RWPE1 (cell line): Measurements from ENCODE around the gene HINFP.

Source experiments
- CTCF ChIA-PET: fragments of 350-600 bp; sonication (Branson Sonifier 250); formaldehyde crosslinking; extraction: SDS; loops from one replicate; lab custom pipeline; 2021; lab: Yijun Ruan, JAX
- POLR2A ChIA-PET: fragments of 400-600 bp; formaldehyde crosslinking; extraction: SDS; loops from one replicate; lab custom pipeline; 2020; ENCODE audit warnings: antibody characterized with exemption; ENCODE audit not compliant: low non-redundant PET; lab: Yijun Ruan, JAX
- DNase-seq: peaks from one replicate; pipeline ENCODE4 v3.0.0; 2012; ENCODE audit warnings: low spot score
- H3K27ac ChIP-seq: fragments of 450-650 bp; 2 replicates; pipeline ENCODE4 v1.5.1; 2017
- TF ChIP-seq, protein P1 (sequence below): fragments of 450-650 bp; conservative IDR thresholded peaks from 2 replicates; pipeline ENCODE4 v1.5.1; 2017; ENCODE audit warnings: low read depth, mild to moderate bottlenecking

Gene HINFP

GRCh38 chr11:119110439-119110838 is 10.9 kb upstream of the HINFP start:
- CTCF ChIA-PET: no interaction called here
- H3K27ac ChIP-seq: peak overlapping the region; percentile 15; the same call in 1 of the 2 replicates
- TF ChIP-seq, protein P1, sequence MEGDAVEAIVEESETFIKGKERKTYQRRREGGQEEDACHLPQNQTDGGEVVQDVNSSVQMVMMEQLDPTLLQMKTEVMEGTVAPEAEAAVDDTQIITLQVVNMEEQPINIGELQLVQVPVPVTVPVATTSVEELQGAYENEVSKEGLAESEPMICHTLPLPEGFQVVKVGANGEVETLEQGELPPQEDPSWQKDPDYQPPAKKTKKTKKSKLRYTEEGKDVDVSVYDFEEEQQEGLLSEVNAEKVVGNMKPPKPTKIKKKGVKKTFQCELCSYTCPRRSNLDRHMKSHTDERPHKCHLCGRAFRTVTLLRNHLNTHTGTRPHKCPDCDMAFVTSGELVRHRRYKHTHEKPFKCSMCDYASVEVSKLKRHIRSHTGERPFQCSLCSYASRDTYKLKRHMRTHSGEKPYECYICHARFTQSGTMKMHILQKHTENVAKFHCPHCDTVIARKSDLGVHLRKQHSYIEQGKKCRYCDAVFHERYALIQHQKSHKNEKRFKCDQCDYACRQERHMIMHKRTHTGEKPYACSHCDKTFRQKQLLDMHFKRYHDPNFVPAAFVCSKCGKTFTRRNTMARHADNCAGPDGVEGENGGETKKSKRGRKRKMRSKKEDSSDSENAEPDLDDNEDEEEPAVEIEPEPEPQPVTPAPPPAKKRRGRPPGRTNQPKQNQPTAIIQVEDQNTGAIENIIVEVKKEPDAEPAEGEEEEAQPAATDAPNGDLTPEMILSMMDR: no peak
- DNase-seq: no peak
- POLR2A ChIA-PET: no interaction called here

DNA sequence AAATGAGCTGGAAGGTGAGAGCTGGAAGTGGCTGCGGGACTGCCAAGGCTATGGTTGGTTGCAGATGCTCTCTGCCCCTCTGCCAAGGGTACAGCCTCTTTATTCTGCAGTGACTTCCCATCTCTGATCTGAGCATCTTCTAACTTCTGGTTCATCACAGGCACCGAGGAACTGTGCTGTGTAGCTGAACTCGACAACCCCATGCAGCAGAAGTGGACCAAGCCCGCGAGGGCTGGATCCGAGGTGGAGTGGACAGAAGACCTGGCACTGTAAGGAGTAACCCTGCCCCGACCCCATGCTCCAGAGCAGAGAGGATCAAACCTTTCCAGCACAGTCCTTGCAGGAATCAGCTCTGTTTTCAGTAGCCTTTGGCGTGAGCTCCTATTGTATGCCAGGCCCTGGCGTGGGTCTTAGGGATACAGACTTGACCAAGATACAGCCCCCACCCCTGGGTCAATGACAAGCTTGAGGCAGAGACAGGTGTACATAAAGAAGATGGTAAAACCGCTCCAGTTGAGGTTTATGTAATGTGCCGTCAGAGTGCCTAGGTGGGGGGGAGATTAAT is 9.9 kb upstream of the HINFP start:
- CTCF ChIA-PET: no interaction called here
- TF ChIP-seq, protein P1: no peak
- POLR2A ChIA-PET: interaction anchor here (0.6 kb wide), 1 partner anchor 109 kb away, joined by 6 read pairs; no protein-coding TSS in a partner anchor
- no peak for DNase-seq
- no peak overlapping the region for H3K27ac ChIP-seq

DNA sequence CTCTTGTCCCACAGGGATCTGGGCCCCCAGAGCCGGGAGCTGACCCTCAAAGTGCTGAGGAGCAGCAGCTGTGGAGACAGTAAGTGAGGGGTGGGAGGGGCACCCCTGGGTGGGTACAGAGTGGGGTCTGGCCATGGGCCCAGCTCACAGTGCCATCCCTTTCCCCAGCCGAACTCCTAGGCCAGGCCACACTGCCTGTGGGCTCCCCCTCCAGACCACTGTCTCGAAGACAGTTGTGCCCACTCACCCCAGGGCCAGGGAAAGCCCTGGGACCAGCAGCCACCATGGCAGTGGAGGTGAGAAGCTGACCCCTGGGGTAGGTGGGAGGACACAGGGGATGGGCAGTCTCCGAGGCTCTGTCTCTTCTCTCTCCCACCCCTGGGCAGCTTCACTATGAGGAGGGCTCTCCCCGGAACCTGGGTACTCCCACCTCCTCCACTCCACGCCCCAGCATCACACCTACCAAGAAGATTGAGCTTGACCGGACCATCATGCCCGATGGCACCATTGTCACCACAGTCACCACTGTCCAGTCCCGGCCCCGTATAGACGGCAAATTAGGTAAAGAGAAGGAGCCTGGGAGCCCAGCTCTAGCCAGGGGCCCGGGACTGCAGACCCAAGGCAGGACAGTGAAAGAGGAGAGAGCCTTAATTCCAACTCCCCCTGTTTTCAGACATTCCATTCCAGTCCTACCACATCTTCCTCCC is 8.9 kb upstream of the HINFP start:
- no peak for DNase-seq
- POLR2A ChIA-PET: no interaction called here
- CTCF ChIA-PET: interaction anchor here (0.6 kb wide), 1 partner anchor 154 kb away, joined by 3 read pairs; no protein-coding TSS in a partner anchor
- H3K27ac ChIP-seq: peak overlapping the region; percentile 5; the same call in 1 of the 2 replicates
- TF ChIP-seq, protein P1: no peak

- ChIA-PET CTCF (interaction anchor here (0.6 kb wide), 1 partner anchor 58 kb away, joined by 3 read pairs; no protein-coding TSS in a partner anchor), POLR2A (no interaction called here)
- TF ChIP-seq, protein P1: no peak
- peak overlapping the region; percentile 5; the same call in 1 of the 2 replicates for H3K27ac ChIP-seq
- no peak for DNase-seq
These were observed 7.7 kb upstream of the HINFP start for GRCh38 chr11:119113716-119114115.

- ChIA-PET POLR2A (no interaction called here), CTCF (no interaction called here)
- DNase-seq: no peak
- H3K27ac ChIP-seq: no peak overlapping the region
- TF ChIP-seq, protein P1: no peak
These were observed 7.0 kb upstream of the HINFP start for GRCh38 chr11:119114351-119114750.

DNA sequence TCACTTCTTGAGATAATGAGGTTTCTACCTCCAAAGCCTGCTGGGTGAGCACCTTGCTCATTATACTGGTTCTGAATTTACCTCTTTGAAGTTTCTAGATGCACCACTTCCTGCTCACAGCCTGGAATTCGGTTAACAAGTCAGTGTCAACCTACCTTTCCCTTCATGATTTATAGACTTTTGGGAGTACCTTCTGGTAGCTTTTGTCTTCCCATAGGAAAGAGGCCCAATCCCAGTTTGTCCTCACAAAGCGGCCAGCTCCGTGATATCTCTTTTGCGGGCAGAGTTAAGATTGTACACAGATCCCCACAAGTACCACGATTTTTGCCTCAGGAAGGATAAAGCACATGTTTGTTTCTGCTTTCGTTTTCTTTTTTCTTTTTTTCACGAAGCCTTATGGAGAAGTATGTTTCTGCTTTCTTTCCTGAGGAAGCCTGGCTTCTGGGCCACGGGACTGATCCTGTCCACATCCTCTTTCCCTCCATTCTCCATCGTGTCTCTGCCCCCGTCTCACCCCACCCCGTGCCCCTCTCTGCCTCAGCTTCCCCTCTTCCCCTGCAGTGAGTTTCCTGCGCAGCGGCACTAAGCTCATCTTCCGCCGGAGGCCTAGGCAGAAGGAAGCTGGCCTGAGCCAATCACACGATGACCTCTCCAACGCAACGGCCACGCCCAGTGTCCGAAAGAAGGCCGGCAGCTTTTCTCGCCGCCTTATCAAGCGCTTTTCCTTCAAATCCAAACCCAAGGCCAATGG is 5.7 kb upstream of the HINFP start:
- CTCF ChIA-PET: no interaction called here
- DNase-seq: no peak
- TF ChIP-seq, protein P1: no peak
- H3K27ac ChIP-seq: peak overlapping the region; percentile 29; the same call in 1 of the 2 replicates
- POLR2A ChIA-PET: no interaction called here
